ENCODE measurements around the gene UPB1. TPM values are rescaled to one million over a fixed set of nuclear protein-coding genes. Genes with fewer than 3 reads are reported as not detected.

Gene UPB1
- total and polyA plus RNA-seq, 9 of the 15 experiments (the other 6 are each of a cell fraction or from before 2014, with no cell fraction given), result 0.06 to 0.11 TPM; not detected in 7

DNA sequence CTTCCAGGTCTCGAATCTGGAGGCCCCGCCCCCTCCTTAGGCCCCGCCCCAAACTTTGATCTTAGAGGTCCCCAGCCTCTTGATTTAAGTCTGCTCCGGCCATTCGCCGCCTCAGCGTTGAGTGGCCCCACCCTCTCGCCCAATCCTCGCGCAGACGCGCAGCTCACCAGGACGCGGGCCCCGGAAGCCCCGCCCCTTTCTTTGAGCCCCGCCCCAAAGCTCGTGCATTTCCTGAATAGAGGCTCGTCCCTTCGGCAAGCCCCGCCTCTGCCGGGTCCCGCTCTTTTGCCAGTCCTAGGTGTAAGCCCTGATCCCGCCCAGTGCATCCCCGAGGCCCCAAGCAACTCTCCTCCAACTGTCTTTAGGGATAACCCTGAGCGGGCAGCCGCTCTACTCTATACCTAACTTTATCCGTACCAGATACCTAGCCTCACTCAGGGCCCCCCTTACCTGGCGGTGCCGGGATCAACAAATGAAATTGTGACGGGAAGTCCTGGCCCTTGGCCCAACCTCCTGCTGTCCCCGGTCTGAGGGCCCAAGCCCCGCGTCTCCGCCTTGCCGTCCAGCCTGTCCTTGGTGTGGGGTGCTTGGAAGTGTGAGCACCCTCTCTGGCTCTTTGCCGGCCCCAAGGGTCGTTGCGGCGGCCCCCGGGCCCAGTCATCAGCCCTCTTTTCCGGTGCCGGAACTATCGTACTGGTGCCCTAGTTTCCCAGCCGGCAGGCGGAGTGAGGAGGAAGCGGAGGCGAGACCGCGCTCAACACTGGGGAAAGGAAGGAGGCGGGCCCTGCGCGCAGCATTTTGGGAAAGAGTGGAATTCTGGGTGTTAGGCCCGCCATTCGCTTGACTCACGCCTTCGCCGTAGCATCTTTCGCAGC is 60.3 kb downstream of the UPB1 start, which contains the start of gene SNRPD3 (continued):
- TF ChIP-seq, protein P1, sequence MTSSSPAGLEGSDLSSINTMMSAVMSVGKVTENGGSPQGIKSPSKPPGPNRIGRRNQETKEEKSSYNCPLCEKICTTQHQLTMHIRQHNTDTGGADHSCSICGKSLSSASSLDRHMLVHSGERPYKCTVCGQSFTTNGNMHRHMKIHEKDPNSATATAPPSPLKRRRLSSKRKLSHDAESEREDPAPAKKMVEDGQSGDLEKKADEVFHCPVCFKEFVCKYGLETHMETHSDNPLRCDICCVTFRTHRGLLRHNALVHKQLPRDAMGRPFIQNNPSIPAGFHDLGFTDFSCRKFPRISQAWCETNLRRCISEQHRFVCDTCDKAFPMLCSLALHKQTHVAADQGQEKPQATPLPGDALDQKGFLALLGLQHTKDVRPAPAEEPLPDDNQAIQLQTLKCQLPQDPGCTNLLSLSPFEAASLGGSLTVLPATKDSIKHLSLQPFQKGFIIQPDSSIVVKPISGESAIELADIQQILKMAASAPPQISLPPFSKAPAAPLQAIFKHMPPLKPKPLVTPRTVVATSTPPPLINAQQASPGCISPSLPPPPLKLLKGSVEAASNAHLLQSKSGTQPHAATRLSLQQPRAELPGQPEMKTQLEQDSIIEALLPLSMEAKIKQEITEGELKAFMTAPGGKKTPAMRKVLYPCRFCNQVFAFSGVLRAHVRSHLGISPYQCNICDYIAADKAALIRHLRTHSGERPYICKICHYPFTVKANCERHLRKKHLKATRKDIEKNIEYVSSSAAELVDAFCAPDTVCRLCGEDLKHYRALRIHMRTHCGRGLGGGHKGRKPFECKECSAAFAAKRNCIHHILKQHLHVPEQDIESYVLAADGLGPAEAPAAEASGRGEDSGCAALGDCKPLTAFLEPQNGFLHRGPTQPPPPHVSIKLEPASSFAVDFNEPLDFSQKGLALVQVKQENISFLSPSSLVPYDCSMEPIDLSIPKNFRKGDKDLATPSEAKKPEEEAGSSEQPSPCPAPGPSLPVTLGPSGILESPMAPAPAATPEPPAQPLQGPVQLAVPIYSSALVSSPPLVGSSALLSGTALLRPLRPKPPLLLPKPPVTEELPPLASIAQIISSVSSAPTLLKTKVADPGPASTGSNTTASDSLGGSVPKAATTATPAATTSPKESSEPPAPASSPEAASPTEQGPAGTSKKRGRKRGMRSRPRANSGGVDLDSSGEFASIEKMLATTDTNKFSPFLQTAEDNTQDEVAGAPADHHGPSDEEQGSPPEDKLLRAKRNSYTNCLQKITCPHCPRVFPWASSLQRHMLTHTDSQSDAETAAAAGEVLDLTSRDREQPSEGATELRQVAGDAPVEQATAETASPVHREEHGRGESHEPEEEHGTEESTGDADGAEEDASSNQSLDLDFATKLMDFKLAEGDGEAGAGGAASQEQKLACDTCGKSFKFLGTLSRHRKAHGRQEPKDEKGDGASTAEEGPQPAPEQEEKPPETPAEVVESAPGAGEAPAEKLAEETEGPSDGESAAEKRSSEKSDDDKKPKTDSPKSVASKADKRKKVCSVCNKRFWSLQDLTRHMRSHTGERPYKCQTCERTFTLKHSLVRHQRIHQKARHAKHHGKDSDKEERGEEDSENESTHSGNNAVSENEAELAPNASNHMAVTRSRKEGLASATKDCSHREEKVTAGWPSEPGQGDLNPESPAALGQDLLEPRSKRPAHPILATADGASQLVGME (CRISPR knock-in tag; IDR thresholded peaks at IDR 0.05), result no peak
- TF ChIP-seq ZNF384 (IDR thresholded peaks at IDR 0.05; ENCODE audit: low read depth, low read length) (no peak), IFI16 (CRISPR knock-in tag; IDR thresholded peaks at IDR 0.05) (no peak), MTA3 (IDR thresholded peaks at IDR 0.05; ENCODE audit: borderline replicate concordance) (peak; percentile 81; the same call in 1 of the 2 replicates), RBM34 (IDR thresholded peaks at IDR 0.05; ENCODE audit: borderline replicate concordance, insufficient read depth, low read length) (no peak), BHLHE40 (IDR thresholded peaks at IDR 0.05; ENCODE audit: low read length) (no peak), XRCC5 (IDR thresholded peaks at IDR 0.05; ENCODE audit: low read depth, low read length) (peak; percentile 80; the same call in 1 of the 2 replicates), ATF7 (IDR thresholded peaks at IDR 0.05) (peak; percentile 75), SMAD4 (CRISPR knock-in tag; conservative IDR thresholded peaks at IDR 0.05) (peak; percentile 56; the same call in 1 of the 2 replicates), ZNF133 (CRISPR knock-in tag; IDR thresholded peaks at IDR 0.05) (no peak)
- TF ChIP-seq, protein P2, sequence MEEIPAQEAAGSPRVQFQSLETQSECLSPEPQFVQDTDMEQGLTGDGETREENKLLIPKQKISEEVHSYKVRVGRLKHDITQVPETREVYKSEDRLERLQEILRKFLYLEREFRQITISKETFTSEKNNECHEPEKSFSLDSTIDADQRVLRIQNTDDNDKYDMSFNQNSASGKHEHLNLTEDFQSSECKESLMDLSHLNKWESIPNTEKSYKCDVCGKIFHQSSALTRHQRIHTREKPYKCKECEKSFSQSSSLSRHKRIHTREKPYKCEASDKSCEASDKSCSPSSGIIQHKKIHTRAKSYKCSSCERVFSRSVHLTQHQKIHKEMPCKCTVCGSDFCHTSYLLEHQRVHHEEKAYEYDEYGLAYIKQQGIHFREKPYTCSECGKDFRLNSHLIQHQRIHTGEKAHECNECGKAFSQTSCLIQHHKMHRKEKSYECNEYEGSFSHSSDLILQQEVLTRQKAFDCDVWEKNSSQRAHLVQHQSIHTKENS (CRISPR knock-in tag; IDR thresholded peaks at IDR 0.05), result no peak
- TF ChIP-seq, protein P3, sequence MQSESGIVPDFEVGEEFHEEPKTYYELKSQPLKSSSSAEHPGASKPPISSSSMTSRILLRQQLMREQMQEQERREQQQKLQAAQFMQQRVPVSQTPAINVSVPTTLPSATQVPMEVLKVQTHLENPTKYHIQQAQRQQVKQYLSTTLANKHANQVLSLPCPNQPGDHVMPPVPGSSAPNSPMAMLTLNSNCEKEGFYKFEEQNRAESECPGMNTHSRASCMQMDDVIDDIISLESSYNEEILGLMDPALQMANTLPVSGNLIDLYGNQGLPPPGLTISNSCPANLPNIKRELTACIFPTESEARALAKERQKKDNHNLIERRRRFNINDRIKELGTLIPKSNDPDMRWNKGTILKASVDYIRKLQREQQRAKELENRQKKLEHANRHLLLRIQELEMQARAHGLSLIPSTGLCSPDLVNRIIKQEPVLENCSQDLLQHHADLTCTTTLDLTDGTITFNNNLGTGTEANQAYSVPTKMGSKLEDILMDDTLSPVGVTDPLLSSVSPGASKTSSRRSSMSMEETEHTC (IDR thresholded peaks at IDR 0.05), result no peak
- TF ChIP-seq, protein P4, sequence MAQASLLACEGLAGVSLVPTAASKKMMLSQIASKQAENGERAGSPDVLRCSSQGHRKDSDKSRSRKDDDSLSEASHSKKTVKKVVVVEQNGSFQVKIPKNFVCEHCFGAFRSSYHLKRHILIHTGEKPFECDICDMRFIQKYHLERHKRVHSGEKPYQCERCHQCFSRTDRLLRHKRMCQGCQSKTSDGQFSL (CRISPR knock-in tag; IDR thresholded peaks at IDR 0.05), result 0 out of 2 replicates have a peak, but pooled peaks have one; percentile 24
- TF ChIP-seq, protein P4 (tag; IDR thresholded peaks at IDR 0.05), result no peak
- TF ChIP-seq, protein P5, sequence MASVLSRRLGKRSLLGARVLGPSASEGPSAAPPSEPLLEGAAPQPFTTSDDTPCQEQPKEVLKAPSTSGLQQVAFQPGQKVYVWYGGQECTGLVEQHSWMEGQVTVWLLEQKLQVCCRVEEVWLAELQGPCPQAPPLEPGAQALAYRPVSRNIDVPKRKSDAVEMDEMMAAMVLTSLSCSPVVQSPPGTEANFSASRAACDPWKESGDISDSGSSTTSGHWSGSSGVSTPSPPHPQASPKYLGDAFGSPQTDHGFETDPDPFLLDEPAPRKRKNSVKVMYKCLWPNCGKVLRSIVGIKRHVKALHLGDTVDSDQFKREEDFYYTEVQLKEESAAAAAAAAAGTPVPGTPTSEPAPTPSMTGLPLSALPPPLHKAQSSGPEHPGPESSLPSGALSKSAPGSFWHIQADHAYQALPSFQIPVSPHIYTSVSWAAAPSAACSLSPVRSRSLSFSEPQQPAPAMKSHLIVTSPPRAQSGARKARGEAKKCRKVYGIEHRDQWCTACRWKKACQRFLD (CRISPR knock-in tag; IDR thresholded peaks at IDR 0.05), result no peak; the same call in 1 of the 2 replicates

Measured in K562 (cell line).